GM18498 (cell line): Measurements from ENCODE around the gene COL23A1.
"Not testable (repeated sequence)": the region's sequence is repeated elsewhere in the genome, so short reads cannot be mapped to it uniquely, and the experiment has no call there.

ENCODE experiments used
- ATAC-seq: cut with Tn5 transposase; IDR thresholded peaks from one replicate; pipeline ENCODE4 v1.9.1; 2021; ENCODE audit warnings: mild to moderate bottlenecking, moderate library complexity; ENCODE audit not compliant: unreplicated experiment

The COL23A1 gene

DNA sequence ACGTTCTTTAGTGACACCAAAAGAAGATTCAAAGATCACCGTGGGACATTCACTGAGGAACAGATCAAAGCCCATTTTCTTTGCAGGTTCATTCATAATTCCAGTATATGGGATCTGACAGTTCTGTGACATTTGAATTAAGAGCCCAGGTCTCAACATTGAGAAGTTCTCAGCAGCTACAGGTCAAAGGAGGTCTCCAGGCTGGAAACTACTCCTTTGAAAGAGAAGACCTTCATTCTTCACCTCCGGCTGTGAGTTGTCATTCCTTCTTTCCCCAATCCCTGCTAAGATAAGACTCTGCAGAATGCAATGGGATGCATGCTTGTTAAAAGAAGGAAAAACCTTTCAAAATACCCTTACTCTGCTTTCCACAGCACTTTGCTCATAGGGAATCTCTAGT lies 79.0 kb downstream of the COL23A1 start:
- ATAC-seq = no peak

DNA sequence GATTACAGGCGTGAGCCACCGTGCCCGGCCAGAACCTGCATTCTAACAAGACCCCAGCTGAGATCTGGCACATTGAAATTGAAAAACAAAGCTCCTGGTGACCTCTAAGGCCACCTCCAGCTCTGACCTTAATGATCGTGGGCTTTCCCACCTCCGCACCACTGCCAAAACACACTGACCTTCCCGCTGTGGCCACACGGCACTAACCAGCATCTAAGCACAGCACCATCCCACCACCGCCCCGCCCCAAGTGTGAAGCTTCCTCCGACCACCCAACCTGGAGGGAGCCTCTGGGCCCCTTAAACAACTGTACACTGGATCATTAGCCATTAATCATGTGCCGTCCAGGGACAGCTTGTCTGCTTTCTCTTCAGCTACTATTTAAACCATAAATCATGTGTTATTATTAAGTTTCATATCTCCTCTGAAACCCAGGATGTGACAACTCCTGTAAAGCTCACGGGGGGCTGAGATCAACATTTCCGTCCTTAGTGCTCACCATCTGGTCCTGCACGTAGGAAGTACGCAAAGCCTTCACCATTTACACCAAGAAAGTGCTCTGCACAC lies 80.6 kb downstream of the COL23A1 start:
- ATAC-seq = no peak

DNA sequence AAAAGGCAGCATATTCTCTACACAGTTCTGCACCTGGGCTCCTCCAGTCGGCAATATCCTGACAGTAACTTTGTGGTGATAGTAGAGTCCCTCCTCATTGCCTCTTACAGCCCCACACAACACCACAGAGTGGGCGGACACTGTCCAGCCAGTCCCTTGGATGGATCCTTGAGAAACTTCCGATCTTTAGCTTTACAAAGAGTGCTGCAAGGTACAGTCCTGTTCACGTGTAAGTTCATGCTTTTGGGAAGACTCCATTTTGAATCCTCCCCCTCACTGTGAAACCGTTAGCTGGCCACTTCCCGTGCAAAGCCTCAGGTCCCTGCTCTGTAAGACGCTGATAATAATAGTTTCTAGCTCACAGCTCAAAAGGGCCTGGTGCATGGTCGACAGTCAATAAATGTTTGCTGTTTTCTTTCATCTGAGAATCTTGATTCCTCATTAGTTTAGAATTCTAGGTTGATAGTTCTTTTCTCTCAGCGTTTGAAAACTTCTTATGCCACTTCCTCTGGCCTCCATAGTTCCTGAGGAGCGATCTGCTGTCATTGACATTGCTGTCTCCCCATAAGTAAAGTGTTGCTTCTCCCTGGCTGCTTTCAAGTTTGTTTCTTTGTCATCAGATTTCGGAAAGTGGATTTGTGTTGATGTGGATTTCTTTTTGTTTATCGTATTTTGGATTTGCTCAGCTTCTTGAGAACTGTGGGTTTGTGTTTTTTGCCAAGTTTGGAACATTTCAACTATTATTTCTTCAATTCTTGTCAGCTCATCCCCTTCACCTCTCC lies 82.9 kb downstream of the COL23A1 start:
- no peak for ATAC-seq

DNA sequence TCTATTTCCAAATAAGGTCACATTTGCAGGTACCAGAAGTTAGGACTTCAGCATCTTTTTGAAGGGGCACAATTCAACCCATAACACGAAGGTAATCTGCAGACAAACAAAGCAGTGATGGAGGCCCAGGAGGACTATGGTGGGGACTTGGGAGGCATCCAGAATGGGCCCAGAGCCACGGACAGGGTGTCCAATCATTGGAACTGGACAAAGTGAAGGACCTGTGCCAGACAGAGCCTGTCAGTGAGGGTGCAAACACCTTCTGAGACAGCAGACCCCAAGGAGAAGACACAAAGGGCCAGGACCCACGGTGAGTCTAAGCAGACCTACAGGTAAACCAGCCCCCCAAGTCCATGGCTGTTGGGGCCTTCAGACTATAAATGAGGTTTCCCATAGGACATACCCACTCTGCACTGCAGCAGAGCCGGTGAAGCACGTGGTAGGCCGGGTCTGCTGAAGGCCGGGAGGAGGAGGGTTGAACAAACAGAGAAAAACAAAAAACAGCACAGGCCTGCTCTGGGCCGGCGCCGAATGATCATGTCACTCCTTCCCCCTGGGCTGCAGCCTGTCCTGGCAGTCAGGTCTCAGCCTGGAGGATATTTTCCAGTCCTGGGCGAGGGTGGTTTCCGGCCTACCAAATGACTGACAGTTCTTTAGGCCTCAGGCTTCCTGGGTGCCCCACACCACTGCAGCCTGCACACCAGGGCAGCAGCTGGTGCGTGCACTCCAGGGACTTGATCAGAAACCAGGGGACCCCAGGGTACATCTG lies 84.4 kb downstream of the COL23A1 start:
- no peak for ATAC-seq

DNA sequence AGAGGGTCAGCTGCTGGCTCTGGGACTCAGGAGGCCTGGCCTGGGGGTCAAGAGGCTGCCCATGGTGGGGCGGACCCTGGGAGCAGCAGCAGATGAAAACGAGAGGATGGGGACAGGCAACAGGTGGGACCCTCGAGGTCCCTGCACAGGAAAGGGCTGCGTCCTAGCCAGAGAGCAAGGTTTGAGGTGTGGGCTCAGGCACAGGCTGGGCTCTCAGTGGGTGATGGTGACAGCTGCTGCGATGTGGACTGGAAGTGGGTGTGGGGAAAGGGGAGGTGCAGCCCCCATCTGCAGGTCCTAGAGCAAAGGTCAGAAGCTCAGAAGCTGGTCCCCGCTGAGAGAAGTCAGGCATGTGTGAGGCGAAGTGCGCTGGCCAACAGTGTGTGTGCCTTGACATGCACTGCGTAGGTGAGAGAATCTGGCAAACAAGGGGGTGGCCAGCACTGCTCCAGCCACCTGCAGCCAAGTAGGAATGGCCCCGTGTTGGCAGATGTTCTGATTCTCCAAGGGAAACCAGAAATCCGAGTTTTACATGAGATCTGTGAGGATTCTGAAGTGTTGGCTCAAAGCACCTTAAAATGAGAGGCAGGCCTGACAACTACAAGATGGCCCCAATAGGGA lies 85.7 kb downstream of the COL23A1 start:
- no peak for ATAC-seq

DNA sequence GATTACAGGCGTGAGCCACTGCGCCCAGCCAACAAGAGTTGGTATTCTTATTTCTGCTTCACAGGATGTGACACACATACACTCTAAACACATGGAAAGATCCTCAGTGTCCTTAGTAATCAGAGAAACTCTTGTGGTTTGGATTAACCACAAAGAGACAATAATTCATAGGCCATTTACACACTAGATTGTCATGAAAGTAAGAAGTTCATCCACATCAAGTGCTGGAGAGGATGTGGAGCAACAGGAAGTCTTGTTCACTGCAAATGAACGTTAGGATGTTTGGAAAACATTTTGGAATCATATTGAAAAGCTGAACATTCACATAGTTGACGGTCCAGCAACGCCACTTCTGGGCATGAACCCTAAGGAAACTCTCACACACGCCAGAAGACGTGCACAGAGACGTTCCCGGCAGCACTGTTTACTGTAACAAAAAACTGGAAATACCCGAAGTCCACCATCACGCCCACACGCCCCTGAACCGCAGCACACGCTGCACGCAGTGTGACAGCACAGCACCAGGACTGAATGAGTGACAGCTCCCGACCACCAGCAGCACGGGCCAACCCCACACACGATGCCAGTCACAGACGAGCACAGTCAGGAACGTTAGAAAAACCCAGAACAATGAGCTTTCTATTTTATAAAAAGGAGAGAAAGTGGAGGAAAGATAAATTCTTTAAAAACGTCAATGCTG lies 87.6 kb downstream of the COL23A1 start:
- ATAC-seq = no peak

DNA sequence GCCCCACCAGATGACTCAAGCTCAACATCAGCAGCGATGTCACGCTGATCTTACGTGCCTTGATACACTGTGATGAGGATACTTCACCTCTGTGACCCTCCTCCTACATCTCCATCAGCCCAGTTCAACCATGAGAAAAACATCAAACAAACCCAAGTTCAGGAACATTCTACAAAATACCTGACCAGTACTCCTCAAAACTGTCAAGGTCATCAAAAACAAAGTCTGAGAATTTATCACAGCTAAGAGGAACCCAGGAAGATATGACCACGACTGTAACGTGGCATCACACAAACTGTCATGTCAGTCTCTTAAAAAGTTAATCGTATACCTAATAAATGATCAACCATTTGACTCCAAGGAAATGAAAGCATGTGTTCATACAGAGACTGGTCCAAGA lies 90.8 kb downstream of the COL23A1 start:
- ATAC-seq = no peak

DNA sequence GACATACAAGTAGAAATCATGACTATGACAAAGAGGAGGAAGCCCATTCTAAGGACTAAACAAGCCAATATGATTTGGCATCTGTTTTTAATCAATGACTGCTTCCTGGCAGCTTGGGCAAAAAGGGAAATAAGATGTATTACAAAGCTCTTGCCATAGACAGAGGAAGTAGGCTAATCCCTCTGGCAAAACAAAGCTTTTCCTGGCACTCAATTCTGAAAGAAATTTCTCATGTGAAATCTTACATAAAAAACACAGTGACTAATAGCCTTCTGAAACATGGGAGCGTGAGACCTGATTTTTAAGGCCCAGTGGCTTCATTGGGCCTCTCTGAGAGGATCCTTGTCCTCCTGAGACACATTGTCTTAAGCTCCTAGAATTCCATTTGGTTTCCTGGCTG lies 93.6 kb downstream of the COL23A1 start:
- no peak for ATAC-seq

DNA sequence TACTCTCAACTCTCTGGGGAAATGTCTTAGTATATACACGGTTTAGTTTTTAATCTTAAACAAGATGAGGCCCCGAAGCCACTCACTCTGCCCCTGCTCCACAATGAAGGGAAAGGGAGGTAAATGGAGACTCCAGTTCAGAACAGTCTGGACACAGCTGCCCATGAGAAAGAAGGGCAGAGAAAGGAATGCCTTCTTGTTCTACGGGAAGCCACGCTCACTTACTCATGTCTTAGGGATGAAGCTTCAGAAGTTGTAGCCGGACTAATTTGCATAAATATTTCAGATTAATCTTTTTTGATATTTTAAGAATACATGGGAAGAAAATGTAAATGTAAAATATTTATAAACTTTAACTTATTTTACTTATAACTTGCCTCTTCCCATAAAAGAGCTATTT lies 94.0 kb downstream of the COL23A1 start:
- no peak for ATAC-seq

DNA sequence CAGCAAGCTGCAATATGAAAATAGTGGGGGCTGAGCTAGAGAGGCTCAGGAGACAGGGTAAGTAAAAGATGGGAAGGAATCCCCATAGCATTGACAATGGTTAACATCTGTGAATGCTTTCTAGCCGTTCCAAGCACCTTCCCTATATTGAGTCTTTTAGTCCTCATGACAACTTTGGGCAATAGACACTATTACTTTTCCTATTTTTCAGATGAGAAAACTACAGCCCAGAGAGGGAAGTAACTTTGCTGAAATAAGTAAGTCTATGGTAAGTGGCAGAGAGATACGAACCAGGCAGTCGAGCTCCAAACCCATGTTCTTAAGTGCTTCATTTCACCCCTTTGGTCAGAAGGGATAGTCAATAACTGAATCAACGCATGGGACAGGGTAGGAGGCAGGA lies 94.5 kb downstream of the COL23A1 start:
- no peak for ATAC-seq

DNA sequence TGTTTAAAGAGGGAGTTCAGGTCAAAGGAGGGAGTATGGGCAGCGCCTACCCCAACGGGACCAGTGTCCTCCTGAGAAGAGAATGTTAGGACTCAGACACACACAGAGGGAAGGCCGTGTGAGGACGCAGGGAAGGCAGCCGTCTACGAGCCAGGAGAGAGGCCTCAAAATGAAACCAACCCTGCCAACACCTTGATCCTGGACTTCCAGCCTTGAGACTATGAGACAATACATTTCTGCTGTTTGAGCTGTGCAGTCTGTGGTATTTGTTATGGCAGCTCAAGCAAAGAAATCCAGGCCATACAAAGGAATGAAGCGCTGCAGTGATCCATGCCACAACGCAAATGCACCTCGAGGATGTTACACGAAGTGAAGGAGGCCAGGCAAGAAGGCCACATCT lies 97.9 kb downstream of the COL23A1 start:
- no peak for ATAC-seq

DNA sequence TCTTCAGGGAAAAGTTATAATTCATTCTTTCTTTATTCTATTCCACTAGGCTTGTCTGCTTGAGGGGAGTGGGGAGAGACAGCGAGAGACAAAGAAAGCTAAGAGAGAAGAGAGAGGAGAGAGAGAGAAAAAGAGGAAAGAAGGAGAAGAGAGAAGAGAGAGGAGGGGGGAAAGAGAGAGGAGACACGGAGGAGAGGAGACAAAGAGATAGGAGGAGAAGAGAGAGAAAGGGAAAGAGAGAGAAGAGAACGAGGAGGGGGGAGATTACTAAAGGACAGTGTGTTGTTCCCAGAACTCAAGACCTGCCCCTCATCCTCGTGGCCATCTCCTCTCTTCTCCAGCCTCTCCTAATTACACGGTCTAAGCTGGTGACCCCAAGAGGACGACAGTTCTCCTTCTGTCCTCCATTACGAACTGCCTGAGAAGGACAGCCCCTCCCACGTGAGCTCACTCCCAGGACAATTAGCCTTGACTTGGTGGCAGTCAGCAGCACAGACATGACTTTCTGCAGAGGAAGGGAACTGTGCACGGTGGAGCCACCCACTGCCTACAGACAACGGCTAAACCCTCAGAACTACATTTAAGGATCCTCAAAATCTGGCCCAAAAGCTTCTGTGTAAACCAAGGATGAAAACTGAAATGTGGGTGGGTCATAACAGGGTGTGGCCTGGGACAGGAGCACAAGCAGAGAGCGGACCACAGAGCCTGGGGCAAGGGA lies 99.1 kb downstream of the COL23A1 start:
- no peak for ATAC-seq

DNA sequence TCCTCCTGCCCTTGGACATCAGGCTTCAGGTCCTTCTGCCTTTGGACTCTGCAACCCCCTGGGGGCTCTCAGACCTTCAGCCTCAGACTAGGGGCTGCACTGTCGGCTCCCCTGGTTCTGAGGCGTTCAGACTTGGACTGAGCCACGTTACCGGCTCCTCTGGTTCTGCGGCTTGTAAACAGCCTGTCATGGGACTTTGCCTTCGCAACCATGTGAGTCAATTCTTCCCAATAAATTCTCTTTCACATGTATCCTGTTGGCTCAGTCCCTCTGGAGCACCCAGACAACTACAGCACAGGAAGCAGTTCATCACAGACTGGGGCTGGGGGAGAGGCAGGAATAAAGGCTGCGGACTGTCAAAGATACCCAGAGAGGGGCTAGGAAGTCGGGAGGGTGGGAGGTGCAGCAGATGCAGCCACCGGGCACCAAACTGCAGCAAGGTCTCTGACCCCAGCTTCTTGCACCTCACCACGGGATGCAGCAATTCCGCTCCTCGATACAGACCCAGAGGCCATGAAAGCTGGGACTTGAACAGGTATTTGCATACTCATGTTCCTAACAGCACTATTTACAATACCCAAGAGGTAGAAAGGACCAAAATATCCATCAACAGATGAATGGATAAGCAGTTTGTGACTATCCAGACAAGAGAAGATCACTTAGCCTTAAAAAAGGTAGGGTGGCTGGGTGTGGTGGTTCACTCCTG lies 100.8 kb downstream of the COL23A1 start:
- no peak for ATAC-seq

DNA sequence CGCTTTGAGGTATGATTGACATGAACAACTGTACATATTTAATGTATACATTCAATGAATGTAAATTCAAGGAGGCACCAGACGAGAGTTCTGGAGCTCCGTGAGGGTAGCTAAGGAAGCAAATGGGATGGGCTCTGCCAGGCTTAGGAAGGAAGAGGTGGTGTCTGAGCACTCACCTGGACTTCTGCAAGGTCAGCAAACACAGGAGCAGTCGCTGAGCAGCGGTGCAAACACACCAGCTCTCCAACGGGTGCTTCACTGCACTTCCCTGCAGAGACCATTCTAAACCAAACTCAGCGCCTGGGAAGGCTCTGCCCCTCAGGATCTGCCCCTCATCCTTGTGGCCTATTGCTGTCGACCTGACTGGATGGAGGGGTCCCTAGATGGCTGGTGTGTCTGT lies 101.5 kb downstream of the COL23A1 start:
- ATAC-seq = no peak

DNA sequence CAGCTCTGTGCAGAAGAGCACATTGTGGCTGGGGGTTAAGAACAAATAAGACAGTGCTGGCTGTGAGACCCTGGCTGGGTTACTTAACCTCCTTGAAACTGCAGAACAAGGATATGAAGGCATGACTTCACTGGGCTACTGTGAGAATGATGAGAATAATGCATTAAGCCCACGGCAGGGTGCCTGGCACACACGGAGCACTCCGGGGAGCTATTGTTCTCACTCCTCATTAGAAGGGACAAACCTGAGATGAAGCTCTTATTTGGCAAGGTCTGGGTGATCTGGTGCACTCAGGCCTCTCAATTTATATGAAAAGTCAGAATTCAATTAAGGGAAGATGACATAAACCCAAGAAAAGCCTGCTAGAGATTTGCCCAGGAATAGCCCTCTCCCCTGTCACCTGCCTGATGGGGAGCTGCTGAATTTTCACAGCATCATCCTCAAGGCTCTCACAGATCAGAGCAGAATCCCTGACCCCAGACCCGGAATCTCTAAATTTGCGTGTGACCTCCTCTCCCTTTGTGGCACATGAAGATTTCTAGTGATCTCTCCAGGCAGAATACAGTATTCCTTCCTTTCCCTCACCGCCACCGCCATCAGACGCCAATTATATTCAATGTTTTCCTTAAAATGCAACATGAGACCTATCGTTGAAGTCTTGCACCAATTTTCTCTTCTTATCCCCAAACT lies 102.1 kb downstream of the COL23A1 start:
- ATAC-seq = no peak

DNA sequence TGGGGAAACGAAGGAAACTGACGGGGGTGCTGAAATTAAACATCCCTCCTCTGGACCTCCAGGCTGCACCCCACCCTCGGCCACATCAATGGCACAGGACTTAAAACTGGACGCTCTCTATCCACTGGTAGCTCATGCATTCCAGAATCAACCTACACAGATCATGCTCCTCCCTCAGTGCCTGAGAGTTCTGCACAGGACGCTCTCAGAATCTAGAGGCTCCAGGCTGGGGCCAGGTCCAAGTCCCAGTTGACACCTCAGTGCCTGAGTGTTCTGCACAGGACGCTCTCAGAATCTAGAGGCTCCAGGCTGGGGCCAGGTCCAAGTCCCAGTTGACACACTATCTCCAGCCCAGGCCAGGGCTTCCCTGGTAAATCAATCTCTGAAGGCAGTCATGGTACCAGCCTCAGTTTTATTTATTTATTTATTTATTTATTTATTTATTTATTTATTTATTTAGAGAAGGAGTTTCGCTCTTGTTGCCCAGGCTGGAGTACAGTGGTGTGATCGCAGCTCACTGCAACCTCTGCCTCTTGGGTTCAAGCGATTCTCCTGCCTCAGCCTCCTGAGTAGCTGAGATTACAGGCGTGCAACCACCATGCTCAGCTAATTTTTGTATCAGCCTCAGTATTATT lies 103.2 kb downstream of the COL23A1 start:
- ATAC-seq = not testable (repeated sequence)

DNA sequence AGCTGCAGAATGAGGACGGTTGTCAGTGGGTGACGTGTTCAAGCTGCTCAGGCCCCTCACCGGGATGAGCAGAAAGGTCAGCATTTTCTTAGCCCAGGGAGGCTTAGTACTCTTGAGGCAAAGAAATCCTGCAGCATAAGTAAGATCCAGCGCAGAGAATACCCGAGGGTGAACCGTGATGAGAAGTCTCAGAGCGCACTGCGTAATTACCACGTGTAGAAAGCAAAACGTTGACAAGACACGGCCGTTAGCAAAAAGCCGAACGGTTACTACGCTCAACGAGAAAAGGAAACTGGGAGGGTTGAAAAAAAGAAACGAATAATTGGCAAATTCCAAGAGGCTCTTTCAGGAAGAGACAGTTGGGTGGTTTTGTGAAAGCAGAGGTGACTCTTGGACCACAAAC lies 104.0 kb downstream of the COL23A1 start:
- no peak for ATAC-seq

DNA sequence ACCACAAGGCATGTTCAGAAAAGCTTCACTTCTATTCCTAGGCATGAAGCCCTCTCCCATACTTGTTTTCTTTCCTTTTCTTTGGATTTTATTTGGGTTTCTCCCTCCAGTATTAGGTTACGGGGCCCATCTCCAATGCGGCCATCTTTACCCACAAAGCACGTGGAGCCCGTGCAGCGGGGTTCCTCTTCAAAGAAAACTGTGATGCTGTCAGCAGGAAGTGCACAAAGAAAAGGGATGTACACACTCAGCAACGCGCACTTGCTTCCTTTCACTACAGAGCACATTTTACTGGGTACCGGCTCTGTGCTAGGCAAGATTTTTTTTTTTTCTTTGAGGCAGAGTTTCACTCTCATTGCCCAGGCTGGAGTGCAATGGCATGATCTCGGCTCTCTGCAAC lies 106.6 kb downstream of the COL23A1 start:
- ATAC-seq = no peak

DNA sequence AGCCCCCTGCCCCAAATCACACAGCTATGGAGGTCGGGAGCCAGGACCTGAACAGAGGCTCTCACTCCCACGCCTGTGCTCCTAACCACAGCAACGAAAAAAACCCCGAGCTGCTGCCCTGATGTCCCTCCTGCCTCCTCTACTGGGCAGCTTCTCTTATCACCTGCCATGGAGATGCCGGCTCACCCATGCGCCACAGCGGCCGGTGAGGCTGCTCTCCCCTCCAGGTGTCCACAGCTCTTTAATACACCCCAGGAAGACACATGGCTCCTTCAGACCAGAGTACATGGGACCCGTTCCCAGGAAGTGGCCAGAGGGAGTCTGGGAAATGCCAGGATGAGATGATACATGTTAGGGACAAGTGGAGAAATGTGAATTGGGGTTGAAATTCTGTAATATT lies 110.9 kb downstream of the COL23A1 start:
- ATAC-seq = no peak
